Endothelial cell (in vitro differentiated cells): ENCODE data around the gene TAS1R1. TPM values are rescaled to one million over a fixed set of nuclear protein-coding genes. Genes with fewer than 3 reads are reported as not detected.

ENCODE experiments used
- DNase-seq: peaks from one replicate; pipeline ENCODE4 v3.0.0; 2021; ENCODE audit warnings: low spot score
- H3K27ac Mint-ChIP-seq: one replicate; pipeline ENCODE4 v1.8.0; 2021; ENCODE audit warnings: mixed read lengths, inconsistent platforms; ENCODE audit not compliant: unreplicated experiment
- H3K27me3 Mint-ChIP-seq: one replicate; pipeline ENCODE4 v1.8.0; 2021; ENCODE audit warnings: mild to moderate bottlenecking, moderate library complexity, mixed read lengths, inconsistent platforms; ENCODE audit not compliant: unreplicated experiment
- H3K36me3 Mint-ChIP-seq: one replicate; pipeline ENCODE4 v1.8.0; 2021; ENCODE audit warnings: mild to moderate bottlenecking, low read depth, mixed read lengths, inconsistent platforms; ENCODE audit not compliant: unreplicated experiment
- H3K4me1 Mint-ChIP-seq: one replicate; pipeline ENCODE4 v1.8.0; 2021; ENCODE audit warnings: mild to moderate bottlenecking, mixed read lengths, inconsistent platforms; ENCODE audit not compliant: unreplicated experiment
- H3K4me3 Mint-ChIP-seq: one replicate; pipeline ENCODE4 v1.8.0; 2021; ENCODE audit warnings: mild to moderate bottlenecking, mixed read lengths, inconsistent platforms; ENCODE audit not compliant: unreplicated experiment
- H3K9me3 Mint-ChIP-seq: one replicate; pipeline ENCODE4 v1.8.0; 2021; ENCODE audit warnings: mixed read lengths, inconsistent platforms; ENCODE audit not compliant: unreplicated experiment
- CTCF ChIP-seq: fragments of 200-600 bp; sonication (generic); IDR thresholded peaks from one replicate; pipeline ENCODE4 v1.5.0; 2021; ENCODE audit warnings: antibody characterized with exemption; ENCODE audit not compliant: unreplicated experiment
- total RNA-seq: library from RNA; stranded (reverse); fragmentation: NEBNext Ultra II Directional; extraction: Animal tissue kit (Norgen Biotek cat#: 25700); gene quantifications from one replicate; pipeline ENCODE4 v1.2.1, GENCODE V29; 2021; ENCODE audit not compliant: unreplicated experiment

TAS1R1 gene
- total RNA-seq, 1 donor from 2014 or later = not detected

- TF ChIP-seq CTCF = no peak
- Mint-ChIP-seq H3K4me3 (peak overlapping the region; percentile 62), H3K27ac (no peak overlapping the region), H3K36me3 (peaks cover 25% of the 10 kb centered on the region), H3K27me3 (peaks cover 5% of the 10 kb centered on the region), H3K9me3 (no peaks in the 10 kb centered on the region), H3K4me1 (no peaks in the 10 kb centered on the region)
- no peak for DNase-seq
Measured at GRCh38 chr1:6623269-6623965, 68.3 kb downstream of the TAS1R1 start.

GRCh38 chr1:6624710-6625583 is 69.8 kb downstream of the TAS1R1 start, which contains the start of gene THAP3:
TSS of gene THAP3 (plus strand) at chr1:6624868. CDS start at chr1:6625219, 351 bp downstream.
- TF ChIP-seq CTCF = no peak
- no peaks in the 10 kb centered on the region for H3K9me3 Mint-ChIP-seq
- H3K27ac Mint-ChIP-seq = peak within 1 kb of the TSS; percentile 80
- peak; percentile 89 for DNase-seq
- peak within 1 kb of the TSS; percentile 95 for H3K4me3 Mint-ChIP-seq
- peaks cover 31% of the 10 kb centered on the region for H3K36me3 Mint-ChIP-seq
- peaks cover 5% of the 10 kb centered on the region for H3K27me3 Mint-ChIP-seq
- H3K4me1 Mint-ChIP-seq = peaks cover 4% of the 10 kb centered on the region

DNA sequence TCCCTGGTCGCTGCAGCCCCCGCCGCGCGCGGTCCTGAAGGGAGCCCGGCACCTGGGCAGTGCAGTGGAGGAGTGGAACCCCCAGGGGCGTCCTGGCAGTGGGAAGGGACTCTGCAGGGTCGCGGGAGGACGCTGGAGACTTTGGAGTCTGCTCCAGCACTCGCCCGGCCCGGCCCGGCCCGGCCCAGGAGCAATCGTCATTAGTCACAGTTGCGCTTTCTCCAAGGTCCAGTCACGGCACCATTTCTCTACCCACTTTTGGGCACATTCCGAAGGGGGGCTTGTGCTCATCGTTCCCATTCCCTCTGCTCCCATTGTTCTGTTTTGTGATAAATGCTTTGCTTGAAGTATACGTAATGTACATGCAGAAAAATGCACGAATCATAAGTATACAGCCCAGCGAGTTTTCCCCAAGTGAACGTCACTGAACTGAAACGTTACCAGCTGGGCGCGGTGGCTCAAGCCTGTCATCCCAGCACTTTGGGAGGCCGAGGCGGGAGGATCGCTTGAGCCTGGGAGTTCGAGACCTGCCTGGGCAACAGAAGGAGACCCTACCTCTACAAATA is 70.6 kb downstream of the TAS1R1 start:
- no peak for TF ChIP-seq CTCF
- no peak overlapping the region for H3K27ac Mint-ChIP-seq
- DNase-seq = no peak
- H3K36me3 Mint-ChIP-seq = peaks cover 29% of the 10 kb centered on the region
- peak overlapping the region; percentile 95 for H3K4me3 Mint-ChIP-seq
- H3K4me1 Mint-ChIP-seq = peaks cover 4% of the 10 kb centered on the region
- no peaks in the 10 kb centered on the region for H3K9me3 Mint-ChIP-seq
- H3K27me3 Mint-ChIP-seq = peaks cover 3% of the 10 kb centered on the region

DNA sequence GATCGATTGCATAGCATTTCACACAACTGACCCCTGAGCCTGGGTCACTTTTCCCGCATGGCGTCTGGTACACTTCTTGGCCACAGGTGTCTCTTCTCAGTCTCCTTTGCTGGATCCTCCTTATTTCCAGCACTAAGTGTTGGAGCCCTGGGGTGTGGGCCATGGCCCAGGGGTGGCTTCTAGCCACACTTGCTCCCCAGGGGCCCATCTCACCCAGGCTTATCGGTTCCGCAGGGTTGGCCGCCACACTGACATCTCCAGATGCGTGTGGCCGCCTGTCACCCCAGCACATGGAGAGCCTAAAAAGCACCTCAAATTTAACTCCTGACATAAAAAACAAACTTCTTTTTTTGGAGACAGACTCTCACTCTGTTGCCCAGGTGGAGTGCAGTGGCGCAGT is 71.9 kb downstream of the TAS1R1 start:
- H3K9me3 Mint-ChIP-seq = no peaks in the 10 kb centered on the region
- peaks cover 24% of the 10 kb centered on the region for H3K36me3 Mint-ChIP-seq
- H3K4me3 Mint-ChIP-seq = no peak overlapping the region
- H3K27ac Mint-ChIP-seq = no peak overlapping the region
- no peak for DNase-seq
- peaks cover 4% of the 10 kb centered on the region for H3K4me1 Mint-ChIP-seq
- TF ChIP-seq CTCF = no peak
- H3K27me3 Mint-ChIP-seq = peaks cover 3% of the 10 kb centered on the region
